Activated naive CD4-positive, alpha-beta T cell treated with anti-CD3 and anti-CD28 coated beads, Interleukin-2, amount 50 U/mL, for 16 hours (primary cell): ENCODE data around the gene CALML3.

Experiments
- DNase-seq: peaks from one replicate; pipeline ENCODE4 v3.0.0-alpha.2; 2020

CALML3 gene

DNA sequence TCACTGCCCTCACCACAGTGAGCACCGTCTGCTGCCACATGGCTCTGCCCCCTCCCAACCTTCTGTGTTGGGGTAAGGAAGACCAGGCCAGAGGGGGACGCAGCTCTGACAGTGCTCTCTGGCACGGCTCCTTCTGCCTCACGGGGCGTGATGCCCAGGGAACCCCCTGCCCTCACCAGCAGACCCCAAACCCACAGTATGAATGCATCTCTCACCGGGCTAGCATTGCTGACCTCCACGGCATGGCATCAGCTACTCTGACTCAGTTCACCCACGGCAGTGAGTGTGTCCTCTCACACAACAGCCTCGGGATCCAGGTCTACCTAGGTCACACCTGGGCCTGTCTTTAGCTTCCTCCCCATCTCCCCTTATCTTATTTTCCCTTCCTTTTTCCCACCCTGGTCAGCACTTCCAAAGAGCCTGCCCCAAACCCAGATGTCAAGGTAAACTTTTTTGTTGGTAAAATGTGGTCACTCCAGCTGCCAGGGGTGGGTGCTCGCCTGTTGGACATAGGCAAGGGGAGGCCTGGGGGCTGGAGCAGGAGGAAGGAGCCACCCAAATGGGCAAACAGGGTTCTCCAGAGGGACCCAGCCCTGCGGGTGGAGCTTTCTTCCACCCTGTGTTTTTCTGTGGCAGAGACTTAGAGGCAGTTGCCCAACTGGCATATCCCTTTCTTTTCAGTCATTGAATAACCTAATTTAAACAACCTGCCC lies 4.4 kb downstream of the CALML3 start:
- peak; percentile 4 for DNase-seq

DNA sequence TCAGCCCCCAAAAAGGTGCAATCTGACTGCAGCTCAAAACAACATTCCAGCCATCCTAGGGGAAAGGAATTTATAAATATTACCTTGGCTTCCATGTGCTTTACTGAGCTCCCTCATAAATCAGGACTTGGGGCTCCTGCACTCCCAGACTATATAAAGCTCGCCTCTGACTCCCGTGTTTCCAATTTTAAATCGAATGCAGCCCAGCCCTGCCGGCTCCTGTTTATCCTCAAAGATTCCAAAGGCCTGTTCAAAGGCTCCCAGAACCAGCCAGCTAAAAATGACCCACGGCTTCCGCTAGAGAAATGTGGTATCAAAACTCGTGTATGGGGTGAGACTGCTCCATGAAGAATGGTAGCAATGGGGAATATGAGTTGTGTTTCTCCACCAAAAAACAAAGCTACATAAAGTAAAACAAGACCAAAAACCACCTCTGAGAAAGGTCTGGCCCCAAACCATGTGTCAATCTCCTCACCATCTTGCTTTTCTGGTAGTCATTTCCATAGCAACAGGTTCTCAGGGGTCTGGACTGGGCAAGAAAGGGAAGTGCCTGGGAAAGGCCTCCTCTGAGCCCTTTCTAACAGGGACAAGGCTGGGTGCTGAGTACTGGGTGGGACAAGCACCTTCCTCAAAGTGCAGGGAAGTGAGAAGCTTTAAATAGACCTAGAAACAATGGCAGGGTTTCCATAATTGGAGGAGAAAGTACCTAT lies 5.1 kb downstream of the CALML3 start:
- no peak for DNase-seq

DNA sequence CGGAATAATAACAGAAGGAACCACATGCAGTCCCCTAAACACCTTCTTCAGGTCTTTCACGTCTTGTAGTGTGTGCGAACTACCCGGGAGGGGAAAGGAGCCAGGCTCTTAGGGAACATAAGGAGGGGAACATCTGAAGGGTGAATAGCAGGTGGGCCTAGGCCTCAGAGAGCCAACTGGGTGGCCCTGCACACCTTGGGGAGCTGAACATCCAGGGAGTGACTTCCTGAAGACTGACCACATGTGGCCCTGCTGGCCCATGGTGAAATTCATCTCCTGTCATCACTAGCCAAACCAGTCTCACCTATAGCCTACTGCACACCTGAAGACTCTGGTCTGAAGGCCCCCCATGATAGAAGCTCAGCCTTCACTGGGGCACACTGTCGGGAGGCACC lies 5.6 kb downstream of the CALML3 start:
- DNase-seq, result no peak

DNA sequence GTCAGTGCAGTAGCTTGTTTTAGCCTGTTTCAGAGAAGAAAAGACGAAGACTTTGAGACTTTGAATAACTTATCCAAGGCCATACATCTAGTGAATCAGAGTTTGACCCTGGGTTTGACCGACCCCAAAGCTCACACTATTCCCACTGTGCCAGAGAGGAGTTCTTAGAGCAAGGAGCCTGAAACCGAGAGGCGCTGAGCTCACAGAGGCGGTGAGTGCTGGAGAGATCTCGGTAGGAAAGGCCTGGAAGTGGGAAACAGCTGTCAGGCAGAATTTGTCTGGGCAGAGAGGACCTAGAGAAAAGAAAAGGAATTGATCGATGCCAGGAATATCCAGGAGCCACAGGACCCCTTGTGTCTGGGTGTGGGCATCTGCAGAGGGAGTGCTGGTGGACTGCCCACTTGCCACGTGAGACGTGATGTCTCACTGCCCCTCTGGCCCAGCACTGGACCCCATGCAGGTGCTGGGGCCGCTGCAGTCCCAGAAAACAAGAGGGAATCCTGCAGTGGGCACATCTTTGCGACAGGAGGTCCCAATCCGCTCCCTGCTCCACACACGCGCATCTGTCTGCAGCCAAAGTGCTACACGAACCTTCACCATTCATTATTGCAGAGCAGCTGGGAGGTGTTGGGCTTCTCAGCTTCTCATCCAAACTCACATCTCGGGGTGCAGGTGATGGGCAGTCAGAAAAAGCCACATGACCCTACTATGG lies 6.2 kb downstream of the CALML3 start:
- no peak for DNase-seq

DNA sequence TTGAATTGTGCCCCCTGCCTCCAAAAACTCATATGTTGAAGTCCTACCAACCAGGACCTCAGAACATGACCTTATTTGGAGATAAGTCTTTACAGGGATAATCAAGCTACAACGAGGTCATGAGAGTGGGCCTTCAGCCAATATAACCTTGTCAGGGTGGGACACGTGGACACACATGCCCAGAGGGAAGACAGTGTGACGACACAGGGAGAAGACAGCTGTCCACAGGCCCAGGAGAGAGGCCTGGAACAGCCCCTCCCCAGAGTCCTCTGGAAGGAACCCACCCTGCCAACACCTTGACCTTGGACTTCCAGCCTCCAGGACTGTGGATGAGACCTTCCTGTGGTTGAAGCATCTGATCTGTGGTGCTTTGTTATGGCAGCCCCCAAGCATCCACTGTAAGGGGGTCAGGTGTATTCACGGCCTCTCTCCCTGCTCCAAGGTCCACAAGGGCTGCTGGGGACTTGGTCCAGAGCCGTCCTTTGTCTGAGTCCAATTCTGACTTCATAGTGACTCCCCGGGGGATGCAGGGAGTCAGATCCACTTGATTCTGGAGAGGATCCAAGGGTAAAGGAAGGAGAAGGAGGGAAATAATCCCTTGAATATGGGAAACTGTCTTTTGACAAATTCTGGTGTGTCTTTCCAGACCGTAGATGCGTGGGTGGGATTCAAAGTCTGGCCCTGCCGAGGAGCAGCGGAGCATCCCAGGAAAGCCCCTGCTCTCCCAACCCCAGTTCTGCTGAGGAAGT lies 7.0 kb downstream of the CALML3 start:
- DNase-seq, result no peak

DNA sequence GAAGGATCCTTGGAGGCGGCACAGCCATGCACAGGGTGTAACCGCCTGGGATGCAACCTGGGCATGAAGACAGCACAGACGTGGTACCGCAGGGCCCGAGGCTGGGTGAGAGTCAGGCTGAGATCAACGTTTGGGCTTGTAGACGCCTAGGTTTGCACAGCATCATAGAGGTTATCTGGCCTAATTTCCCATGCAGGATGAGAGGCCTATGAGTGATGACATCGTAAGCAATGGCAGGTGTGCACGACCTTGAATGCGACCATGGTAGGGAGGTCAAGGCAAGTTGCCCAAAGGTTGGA lies 7.5 kb downstream of the CALML3 start:
- no peak for DNase-seq

DNA sequence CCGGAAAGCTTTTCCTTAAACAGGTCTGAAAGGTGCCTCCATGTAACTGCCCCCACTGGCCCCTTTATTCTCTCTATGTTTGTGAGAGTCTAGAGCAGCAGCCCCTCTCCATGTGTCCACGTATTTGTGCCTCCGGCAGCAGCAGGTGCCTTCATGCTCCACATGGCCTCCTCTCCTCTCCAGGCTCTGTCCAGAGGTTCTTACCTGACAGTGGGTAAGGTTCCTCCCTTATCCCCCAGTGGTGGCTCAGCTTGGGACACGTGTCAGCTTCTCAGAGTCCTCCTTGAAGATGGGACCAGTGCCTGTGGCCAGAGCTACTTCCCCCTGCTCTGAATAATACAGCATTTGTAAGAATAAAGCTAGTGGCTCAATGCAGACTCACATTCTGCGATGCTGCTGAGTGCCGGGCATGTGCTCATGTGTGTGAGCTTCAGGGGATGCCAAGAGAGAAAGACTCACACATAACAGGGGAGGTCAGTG lies 7.9 kb downstream of the CALML3 start:
- no peak for DNase-seq

DNA sequence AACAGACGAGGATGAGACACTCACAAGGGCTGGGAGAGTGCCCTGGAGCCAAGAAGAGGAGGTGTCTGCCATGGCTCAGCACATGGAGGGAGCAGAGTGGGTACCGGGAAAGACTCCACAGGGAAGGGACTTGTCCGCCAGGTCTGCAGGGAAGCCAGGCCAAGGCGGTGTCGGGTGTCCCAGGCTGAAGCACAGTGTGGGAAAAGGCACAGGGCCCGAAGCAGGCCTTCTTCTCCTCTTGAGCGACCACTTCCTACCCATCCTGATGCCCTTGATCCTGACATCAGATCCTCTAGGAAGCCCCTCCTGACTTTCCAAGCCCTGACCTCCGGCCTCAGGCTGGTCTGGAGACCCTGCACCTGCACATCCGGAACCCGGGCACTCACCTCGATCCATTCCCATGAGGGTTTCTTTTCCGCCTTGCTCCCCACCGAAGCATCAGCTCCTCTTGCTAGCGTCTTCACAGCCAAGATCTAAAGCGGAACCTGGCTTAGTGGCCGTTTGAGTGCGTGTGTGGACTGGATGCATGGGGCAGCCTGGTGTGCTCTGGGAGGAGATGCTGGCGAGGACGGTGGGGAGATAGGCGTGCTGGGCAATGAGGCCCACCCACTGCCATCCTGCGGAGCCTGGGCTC lies 8.5 kb downstream of the CALML3 start:
- no peak for DNase-seq

DNA sequence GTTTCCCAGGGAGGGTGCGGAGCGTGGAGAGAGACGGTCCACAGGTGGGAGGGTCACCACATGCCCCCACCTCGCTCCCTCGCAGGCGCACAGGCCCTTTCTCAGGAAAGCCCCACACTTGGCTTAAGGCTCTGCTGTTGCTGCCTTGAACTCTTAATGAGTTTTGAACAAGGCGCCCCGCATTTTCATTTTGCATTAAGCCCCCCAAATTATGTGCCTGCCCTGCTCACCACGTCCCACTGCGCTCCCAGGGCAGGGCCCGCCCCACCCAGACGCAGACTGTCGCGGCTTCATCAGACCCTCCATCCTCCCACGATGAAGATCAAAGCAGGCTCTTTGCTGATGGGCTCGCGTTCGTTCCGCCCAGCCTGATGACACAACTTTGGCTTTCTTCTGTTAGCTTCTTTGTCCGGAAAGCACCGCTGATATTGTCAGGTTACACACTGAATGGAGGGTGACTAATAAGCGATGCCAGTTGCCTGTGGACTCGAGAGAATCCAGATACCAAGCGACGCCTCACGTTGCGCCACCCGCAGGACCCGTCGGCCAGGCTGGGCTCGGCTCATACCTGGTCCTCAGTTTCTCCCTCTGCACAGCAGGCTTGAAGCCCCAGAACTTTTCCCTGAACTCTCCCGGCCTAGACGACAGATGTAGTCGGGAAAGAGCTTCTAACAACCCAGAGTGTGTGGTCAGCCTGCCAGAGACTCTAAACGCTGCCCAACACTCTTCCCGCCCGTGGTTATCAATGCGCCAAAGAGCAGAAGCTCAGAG lies 9.5 kb downstream of the CALML3 start:
- no peak for DNase-seq

DNA sequence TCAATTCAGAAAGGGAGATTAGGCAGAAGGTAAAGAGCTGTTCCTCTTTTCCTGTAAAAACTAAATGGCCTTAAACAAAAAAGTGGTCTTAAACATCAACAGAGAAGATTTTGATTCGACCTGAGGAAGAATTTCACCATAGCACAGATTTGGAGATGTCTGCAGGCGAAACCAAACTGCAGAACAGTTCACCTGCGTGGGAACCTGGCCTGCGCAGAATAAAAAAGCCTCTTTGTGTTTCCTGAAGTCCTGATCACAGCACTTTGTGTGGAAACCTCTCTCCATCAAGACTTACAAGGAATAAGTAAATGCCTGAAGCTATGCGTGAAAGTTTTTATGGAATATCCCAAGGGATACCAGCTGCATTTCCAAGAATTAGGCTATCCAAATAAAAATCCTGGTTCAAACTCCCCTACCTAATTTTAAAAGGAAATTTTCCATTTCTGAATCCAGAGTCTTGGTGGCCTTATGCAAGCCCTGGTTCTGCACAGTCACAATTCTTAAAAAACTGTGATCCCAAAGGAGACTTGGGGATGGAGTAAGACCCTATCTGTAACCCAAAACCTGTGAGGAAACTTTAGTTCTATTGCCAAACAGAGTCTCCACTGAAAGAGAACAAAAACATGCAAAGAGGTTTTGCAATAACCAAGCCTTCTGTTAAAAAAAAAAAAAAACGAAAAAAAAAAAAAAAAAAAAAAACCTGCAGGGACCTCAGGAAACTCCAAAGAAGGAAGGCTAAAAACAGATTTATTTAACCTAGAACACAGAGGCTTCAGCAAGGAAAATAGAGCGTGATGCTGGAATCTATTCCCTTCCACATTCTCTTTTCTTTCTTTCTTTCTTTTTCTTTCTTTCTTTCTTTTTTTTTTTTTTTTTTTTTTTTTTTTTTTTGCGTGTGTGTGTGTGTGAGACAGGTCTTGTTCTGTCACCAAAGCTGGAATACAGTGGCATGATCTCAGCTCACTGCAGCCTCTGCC lies 10.4 kb downstream of the CALML3 start:
- no peak for DNase-seq

DNA sequence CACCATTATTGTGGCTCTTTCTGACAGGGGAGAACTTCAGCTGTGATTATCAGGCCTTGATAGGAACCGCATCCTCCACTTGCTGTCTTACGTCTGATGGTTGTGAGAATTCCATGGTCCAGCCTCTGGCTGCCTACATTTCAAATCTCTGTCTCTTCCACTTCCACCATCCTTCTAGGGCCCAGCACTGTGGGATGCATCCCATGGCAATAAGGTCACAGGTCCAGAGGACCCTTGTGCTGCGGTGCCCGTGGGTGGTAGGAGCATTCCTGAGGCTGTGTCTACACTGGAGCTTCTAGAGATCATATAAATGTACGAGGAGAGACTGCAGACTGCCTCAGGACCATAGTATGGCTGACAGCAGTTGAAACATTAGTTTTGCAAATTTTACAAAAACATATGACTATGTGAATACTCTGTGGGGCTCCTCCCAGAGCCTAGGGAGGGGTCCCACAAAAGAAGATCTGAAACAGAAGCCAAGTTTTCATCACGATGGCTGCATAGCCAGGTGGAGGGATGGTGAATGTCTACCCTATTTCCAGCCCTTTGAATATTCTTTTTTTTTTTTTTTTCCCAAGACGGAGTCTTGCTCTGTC lies 11.8 kb downstream of the CALML3 start:
- DNase-seq, result no peak

DNA sequence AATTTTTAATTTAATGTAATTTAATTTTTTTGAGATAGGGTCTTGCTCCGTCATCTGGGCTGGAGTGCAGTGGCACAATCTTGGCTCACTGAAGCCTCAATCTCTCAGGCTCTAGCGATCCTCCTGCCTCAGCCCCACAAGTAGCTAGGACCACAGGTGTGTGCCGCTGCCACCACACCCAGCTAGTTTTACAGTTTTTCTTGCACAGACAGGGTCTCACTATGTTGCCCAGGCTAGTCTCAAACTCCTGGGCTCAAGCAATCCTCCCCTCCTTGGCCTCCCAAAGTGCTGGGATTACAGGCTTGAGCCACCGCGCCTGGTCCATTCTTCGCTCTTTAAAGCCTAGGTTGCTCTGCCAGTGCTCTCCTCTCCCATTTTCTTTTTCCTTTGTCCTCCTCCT lies 12.9 kb downstream of the CALML3 start:
- no peak for DNase-seq

DNA sequence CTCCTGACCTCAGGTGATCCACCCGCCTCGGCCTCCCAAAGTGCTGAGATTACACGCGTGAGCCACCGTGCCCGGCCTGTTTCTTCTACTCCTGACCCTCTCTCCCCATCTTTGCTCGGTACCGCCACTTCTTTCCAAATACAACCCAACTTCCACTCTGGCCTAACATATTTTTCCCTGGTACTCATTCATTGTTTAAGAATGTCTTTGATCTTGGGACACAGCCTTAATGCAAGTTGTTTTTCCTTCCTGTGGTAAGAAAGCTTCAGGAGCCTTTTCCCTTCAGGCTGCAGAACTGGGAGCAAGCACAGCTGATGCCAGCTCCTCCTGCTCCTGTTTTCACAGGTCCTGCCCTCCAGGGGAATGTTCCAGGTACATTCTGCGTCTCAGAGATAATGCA lies 13.7 kb downstream of the CALML3 start:
- no peak for DNase-seq

DNA sequence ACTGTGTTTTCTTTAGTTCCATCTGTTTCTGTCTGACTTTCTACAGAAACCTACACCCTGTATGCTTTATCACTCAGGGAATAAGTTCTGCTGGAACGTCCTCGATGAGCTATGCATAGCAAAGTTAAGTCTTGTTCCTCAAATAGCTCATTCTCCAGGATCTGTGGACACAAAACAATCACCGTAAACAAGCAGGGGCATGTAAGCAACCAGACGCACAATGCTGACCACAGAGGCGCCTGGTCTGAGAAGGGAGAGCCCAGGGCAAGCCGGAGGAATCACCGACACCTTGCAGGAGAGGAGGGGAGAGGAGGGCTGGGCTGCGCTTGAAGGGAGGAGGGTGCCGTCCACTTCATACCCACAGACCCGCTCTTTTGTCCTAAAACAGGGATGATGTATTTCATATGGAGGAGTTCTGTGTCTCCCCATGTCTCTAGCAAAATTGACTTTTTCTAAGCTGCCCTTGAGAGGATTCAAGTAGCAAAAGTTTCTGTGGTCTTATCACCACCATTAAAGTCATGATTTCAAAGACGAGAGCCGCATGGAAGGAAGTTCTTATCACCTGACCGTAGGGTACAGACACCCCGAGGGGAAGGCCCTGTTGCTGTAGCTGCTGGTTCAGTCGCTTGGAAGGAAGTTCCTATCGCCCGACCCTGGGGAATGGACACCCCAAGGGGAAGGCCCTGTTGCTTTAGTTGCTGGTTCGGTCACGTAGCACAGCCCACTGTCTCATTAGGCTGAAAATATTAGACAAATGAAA lies 14.3 kb downstream of the CALML3 start:
- DNase-seq, result no peak

DNA sequence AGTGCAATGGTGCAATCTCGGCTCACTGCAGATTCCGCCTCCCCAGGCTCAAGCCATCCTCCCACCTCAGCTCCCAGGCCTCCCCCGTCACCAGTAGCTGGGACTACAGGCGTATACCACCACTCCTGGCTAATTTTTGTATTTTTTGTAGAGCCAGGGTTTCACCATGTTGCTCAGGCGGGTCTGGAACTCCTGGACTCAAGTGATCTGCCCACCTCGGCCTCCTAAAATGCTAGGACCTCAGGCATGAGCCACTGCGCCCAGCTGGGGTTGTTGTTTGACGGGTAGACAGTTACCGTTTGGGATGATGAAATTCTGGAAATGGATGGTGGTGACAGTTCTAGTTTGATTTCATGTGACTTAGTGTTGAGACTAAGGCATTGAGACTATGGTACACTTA lies 15.3 kb downstream of the CALML3 start:
- no peak for DNase-seq

DNA sequence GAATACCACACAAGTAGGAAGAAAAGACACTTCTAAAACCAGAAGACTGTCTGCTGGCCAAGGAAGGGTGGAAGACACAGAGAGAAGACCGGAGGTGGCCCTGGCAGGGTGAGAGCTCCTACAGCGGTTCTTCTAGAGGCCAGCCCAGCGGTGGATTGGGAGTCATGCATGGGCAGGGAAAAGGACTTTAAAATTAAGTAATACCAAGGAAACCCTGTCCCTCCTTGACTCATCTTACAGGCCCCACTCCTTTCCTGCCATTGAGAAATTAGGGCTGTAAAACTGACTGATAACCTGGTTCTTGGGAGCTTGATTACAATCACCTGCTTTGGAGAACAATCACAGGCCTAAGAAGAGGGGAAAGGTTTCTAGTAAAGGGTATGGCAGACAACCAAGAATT lies 16.1 kb downstream of the CALML3 start:
- no peak for DNase-seq

DNA sequence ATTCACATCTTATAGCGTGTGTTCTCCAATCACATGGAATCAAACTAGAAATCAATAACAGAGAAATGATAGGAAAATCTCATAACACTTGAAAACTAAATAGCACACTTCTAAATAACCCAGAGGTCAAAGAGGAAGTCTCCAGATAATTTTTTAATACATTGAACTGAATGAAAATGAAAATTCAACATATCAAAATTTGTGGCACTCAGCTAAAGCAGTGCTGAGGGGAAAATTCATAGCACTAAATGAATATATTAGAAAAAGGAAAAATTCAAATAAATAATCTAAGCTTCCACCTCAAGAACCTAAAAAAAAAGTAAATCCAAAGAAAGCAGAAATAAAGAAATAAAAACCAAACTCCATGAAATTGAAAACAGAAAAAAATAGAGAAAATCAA lies 17.3 kb downstream of the CALML3 start:
- DNase-seq, result no peak

DNA sequence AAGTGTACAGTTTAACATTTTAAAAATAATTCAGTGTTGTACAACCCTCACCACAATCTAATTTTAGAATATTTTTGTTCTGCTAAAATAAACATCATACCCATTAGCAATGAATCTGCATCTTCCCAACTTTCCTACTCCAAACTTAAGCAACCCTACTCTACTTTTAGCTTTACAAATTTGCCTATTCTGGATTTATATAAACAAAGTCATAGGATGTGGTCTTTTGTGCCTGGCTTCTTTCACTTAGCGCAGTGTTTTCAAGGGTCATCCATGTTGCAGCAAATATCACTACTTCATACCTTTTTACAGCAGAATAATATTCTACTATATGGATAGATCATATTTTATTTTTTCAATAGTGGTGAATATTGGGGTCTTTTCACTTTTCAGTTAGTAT lies 18.9 kb downstream of the CALML3 start:
- no peak for DNase-seq

DNA sequence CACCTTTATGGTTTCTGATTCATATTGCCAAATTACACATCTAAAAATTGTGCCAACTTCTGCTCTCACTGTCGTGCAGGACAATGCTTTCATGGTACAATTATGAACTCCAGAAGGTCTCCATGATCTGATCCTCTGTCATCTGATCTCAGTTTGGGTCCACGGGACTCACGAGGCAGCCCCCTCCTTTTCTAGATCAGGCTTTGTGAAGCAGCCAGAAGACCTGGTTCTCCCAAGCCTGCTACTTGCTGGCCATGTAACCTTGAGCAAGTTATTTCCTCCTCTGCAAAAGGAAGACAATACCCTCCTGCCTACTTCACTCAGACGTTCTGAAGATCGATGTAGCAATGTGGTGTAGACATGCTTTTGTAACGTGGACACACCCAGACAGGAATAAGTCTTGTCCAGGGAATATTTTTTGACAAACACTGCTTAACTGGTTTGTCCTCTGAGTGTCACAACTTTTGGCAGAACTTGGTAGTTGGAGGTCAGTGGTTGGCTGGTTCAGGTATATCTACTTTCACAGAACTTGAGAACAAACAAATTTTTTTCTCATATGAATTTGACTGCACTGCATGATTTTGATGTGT lies 19.6 kb downstream of the CALML3 start:
- DNase-seq, result no peak
